Spleen (tissue), 11 donors: ENCODE measurements around the gene SERPINH1. TPM values are rescaled to one million over a fixed set of nuclear protein-coding genes. Genes with fewer than 3 reads are reported as not detected.

Experiments
- DNase-seq: peaks from one replicate; pipeline ENCODE4 v3.0.0-alpha.2; 2020
- H3K27ac ChIP-seq, 8 donors: fragments of 200-600 bp; sonication (generic) in 7 of 8; 1 replicate in 4 of 8; 2 replicates in 4 of 8; pipeline versions ENCODE4 v1.5.0 to v1.8.0; 2016 to 2021; ENCODE audit warnings: inconsistent platforms in 4 of 8, mild to moderate bottlenecking in 4 of 8, moderate library complexity in 1 of 8
- H3K27me3 ChIP-seq, 7 donors: fragments of 200-600 bp; sonication (generic) in 6 of 7; replicated peaks in 1 of 7; 1 replicate in 4 of 7; 2 replicates in 3 of 7; pipeline versions ENCODE4 v1.5.0 to v1.8.0; 2016 to 2021; ENCODE audit warnings: inconsistent platforms in 3 of 7, mild to moderate bottlenecking in 1 of 7
- H3K36me3 ChIP-seq, 6 donors: fragments of 200-600 bp; sonication (generic) in 5 of 6; 1 replicate in 4 of 6; 2 replicates in 2 of 6; pipeline versions ENCODE4 v1.5.0 to v1.8.0; 2016 to 2021; ENCODE audit warnings: inconsistent platforms in 2 of 6
- H3K4me1 ChIP-seq, 6 donors: fragments of 200-600 bp; sonication (generic) in 5 of 6; 1 replicate in 3 of 6; 2 replicates in 3 of 6; pipeline versions ENCODE4 v1.5.0 to v1.8.0; 2016 to 2021; ENCODE audit warnings: inconsistent platforms in 3 of 6
- H3K4me3 ChIP-seq, 8 donors: fragments of 200-600 bp; sonication (generic) in 7 of 8; 1 replicate in 4 of 8; 2 replicates in 4 of 8; pipeline versions ENCODE4 v1.5.0 to v1.8.0; 2016 to 2021; ENCODE audit warnings: inconsistent platforms in 4 of 8, mild to moderate bottlenecking in 4 of 8, moderate library complexity in 2 of 8
- H3K9me3 ChIP-seq, 8 donors: fragments of 200-600 bp; sonication (generic) in 7 of 8; 1 replicate in 4 of 8; 2 replicates in 4 of 8; pipeline versions ENCODE4 v1.5.0 to v1.8.0; 2016 to 2021; ENCODE audit warnings: inconsistent platforms in 4 of 8
- POLR2A ChIP-seq, 3 donors: fragments of 450-650 bp; IDR thresholded peaks; one replicate each; pipeline ENCODE4 v1.5.1; 2017; ENCODE audit warnings: antibody characterized with exemption in 3 of 3, mild to moderate bottlenecking in 1 of 3
- POLR2AphosphoS5 ChIP-seq, 3 donors: sonication (generic); formaldehyde crosslinking; IDR thresholded peaks; one replicate each; pipeline ENCODE4 v1.5.1; 2017; ENCODE audit warnings: antibody characterized with exemption in 3 of 3
- WGBS, 5 donors: extraction: QIAGEN DNeasy Blood & Tissue Kit in 3 of 5; methylation state at CpG; one replicate each; pipeline versions ENCODE4 v1.1.5 to v1.1.7; 2013 to 2018; 5-methylcytosine and 5-hydroxymethylcytosine counted together
- intact Hi-C: fragments of 100-400 bp; cut with DNase I; formaldehyde crosslinking; loops from one replicate; pipeline ENCODE4 v1.15.0; 2023; ENCODE audit warnings: low total_unique reads
- polyA plus RNA-seq, 3 donors: library from polyadenylated mRNA; stranded (reverse); fragments of 200-250 nt; gene quantifications; one replicate each; pipeline ENCODE4 v1.2.1, GENCODE V29; 2013
- total RNA-seq, 7 donors: library from RNA; depleted of rRNA in 3 of 7; stranded (reverse); fragments of >200 nt in 3 of 7; fragmentation: NEBNext Ultra II Directional in 4 of 7; extraction: Animal tissue kit (Norgen Biotek cat#: 25700) in 4 of 7; gene quantifications; one replicate each; pipeline versions ENCODE4 v1.1.0 to v1.2.1, GENCODE V29; 2016 to 2021
- TF ChIP-seq, protein P1 (sequence below), 11 experiments: fragments of 200-600 bp in 7 of 11; fragments of 450-650 bp in 4 of 11; sonication (generic) in 4 of 11; IDR thresholded peaks in 8 of 11; conservative IDR thresholded peaks in 3 of 11; 1 replicate in 7 of 11; 2 replicates in 4 of 11; pipeline versions ENCODE4 v1.4.0 to v1.8.0; 2016 to 2021; ENCODE audit warnings: antibody characterized with exemption in 11 of 11, inconsistent platforms in 4 of 11, mild to moderate bottlenecking in 1 of 11
- donor health status: healthy with polysubstance abuse.
- donor health status: DM: no; HTN: no; CAD: no; lungs with moderate emphysema.
- donor health status: DM: no; HTN: no; CAD: no.
- donor health status: Bipolar disorder and iron deficiency.
- donor health status: healthy.
- donor health status: DM: no; HTN: no; CAD: no.
- donor health status: DM: yes; HTN: yes; CAD: no.

SERPINH1 gene
- total and polyA plus RNA-seq, 10 donors: 19.0 to 145 (median 69.4) TPM

DNA sequence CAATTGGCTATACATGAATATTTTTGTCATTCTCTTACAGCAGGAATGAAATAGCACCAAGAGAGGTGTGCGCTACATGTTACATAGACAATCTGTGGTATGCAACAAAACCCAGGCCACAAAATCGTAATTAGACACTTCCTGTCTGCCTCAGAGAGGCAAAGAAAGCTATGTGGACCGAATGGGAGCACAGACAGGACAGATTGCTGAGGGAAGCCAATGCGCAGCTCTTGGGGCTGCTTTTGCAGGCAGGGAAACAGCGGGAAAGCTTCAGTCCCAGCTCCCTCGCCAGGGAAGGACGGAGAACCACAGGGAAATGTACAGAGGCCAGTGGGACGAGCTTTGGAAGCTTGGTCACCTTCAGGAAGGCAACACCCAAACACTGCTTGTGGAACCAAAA, 40.9 kb downstream of the SERPINH1 start:
- no peak overlapping the region for H3K4me3 ChIP-seq
- DNase-seq: no peak
- no peak overlapping the region for H3K27ac ChIP-seq
- no peaks in the 10 kb centered on the region for H3K9me3 ChIP-seq
- intact Hi-C loops: no loop called here
- peaks cover 0 to 9% (median 0%) of the 10 kb centered on the region in 6 donors for H3K4me1 ChIP-seq
- TF ChIP-seq POLR2A (IDR thresholded peaks at IDR 0.05): no peak
- TF ChIP-seq POLR2AphosphoS5 (IDR thresholded peaks at IDR 0.05): no peak
- TF ChIP-seq, protein P1, sequence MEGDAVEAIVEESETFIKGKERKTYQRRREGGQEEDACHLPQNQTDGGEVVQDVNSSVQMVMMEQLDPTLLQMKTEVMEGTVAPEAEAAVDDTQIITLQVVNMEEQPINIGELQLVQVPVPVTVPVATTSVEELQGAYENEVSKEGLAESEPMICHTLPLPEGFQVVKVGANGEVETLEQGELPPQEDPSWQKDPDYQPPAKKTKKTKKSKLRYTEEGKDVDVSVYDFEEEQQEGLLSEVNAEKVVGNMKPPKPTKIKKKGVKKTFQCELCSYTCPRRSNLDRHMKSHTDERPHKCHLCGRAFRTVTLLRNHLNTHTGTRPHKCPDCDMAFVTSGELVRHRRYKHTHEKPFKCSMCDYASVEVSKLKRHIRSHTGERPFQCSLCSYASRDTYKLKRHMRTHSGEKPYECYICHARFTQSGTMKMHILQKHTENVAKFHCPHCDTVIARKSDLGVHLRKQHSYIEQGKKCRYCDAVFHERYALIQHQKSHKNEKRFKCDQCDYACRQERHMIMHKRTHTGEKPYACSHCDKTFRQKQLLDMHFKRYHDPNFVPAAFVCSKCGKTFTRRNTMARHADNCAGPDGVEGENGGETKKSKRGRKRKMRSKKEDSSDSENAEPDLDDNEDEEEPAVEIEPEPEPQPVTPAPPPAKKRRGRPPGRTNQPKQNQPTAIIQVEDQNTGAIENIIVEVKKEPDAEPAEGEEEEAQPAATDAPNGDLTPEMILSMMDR (IDR thresholded peaks at IDR 0.05 in 8 of 11, conservative IDR thresholded peaks at IDR 0.05 in 3 of 11): no peak
- peaks cover 0 to 10% (median 0%) of the 10 kb centered on the region in 7 donors for H3K27me3 ChIP-seq
- WGBS, 5 donors: 72 to 77% (median 73%) methylated on average over 8 of the region's 8 CpGs
- H3K36me3 ChIP-seq: no peaks in the 10 kb centered on the region

DNA sequence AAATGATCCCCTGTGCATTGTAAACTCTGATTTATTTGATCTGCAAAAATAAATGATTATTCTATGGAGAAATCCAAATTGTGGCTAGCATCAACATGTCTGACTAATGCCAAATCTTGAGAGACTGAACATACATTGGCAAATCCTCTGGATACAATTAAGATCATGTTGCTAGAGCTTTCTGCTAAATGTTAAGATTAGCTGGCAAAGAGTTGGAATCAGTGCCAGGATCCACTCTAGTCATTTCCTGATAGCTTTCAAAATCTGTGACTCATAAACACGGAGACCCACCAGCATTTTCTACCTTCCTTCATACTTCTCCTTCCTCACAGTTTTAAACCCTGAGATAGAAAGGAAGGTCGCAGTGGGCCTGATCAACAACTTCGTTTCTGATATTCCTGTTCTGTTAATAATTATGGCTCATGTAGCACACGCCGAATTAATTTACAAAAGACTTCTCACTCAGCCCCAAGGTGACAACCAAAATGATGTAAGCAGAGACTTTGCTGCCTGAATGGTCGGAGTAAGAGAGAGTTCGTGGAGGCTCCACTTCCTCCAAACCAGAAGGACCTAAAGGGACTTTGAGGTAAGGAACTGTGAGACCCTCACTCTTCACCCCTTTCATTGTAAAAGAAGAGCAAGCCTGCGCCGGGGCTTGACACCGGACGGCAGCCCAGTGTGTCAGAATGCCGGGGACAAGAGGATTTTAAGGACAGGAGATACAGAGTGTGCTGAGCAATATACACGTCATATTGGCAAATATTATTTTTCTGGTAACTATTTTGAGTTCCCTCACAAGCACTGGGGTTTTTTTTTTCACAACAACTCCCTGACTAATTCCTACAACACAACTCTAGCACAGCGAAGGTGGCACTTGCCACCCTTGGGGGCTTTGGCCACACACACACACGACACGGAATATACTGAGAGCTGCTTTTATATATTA, 42.0 kb downstream of the SERPINH1 start:
- no peaks in the 10 kb centered on the region for H3K9me3 ChIP-seq
- intact Hi-C loops: no loop called here
- H3K36me3 ChIP-seq: no peaks in the 10 kb centered on the region
- WGBS, 5 donors: 78 to 87% (median 80%) methylated on average over 16 of the region's 16 CpGs
- H3K4me1 ChIP-seq: peaks cover 0 to 9% (median 0%) of the 10 kb centered on the region in 6 donors
- no peak overlapping the region for H3K27ac ChIP-seq
- TF ChIP-seq POLR2AphosphoS5 (IDR thresholded peaks at IDR 0.05): no peak
- TF ChIP-seq POLR2A (IDR thresholded peaks at IDR 0.05): no peak
- TF ChIP-seq, protein P1 (IDR thresholded peaks at IDR 0.05 in 8 of 11, conservative IDR thresholded peaks at IDR 0.05 in 3 of 11): no peak
- no peak overlapping the region for H3K4me3 ChIP-seq
- no peak for DNase-seq
- H3K27me3 ChIP-seq: peaks cover 0 to 10% (median 0%) of the 10 kb centered on the region in 7 donors

DNA sequence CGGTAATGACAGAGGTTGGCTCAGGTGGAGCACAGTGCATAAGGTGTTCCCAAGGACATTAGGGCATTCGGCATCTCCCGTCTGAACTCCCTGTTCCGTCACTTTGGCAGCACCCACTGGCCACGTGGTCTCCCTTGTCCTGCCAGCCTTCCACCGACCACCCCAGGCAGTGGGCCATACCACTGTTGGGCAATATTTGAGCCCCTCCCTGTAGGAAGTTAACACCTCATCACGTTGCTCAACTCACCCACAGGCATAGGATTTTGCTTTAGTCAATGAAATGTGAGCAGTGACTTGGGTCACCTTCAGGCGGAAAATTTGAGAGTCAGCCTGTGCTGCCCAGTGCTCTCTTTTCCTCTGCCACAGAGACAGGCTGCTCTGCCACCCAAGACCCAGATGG, 44.0 kb downstream of the SERPINH1 start:
- no peak overlapping the region for H3K4me3 ChIP-seq
- no peak overlapping the region for H3K27ac ChIP-seq
- peaks cover 0 to 10% (median 0%) of the 10 kb centered on the region in 7 donors for H3K27me3 ChIP-seq
- 73 to 91% (median 82%) methylated on average over 8 of the region's 8 CpGs for WGBS, 5 donors
- no peak for DNase-seq
- TF ChIP-seq POLR2AphosphoS5 (IDR thresholded peaks at IDR 0.05): no peak
- no peak for TF ChIP-seq POLR2A (IDR thresholded peaks at IDR 0.05)
- TF ChIP-seq, protein P1 (IDR thresholded peaks at IDR 0.05 in 8 of 11, conservative IDR thresholded peaks at IDR 0.05 in 3 of 11): no peak
- H3K36me3 ChIP-seq: no peaks in the 10 kb centered on the region
- H3K9me3 ChIP-seq: no peaks in the 10 kb centered on the region
- peaks cover 0 to 9% (median 0%) of the 10 kb centered on the region in 6 donors for H3K4me1 ChIP-seq
- intact Hi-C loops: no loop called here

DNA sequence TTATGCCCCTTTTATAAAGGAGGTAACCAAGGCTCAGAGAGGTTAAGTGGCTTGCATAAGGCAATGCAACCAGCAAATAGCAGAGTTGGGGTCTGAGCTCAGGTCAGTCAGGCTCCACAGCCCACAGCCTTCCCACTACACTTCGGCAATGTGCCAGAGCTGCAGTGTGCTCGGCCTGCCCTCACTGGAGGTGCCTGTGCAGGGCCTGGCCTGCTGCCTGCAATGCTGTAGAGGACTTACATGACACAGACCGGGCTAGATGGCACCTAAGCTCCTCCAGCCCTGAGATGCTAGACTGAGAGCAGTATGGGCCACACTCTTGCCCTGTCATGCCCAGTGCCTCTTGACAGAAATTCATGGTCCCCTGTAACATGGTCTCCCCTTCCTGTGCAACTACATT, 49.8 kb downstream of the SERPINH1 start:
- Histone ChIP-seq H3K9me3 (no peaks in the 10 kb centered on the region), H3K4me3 (no peak overlapping the region), H3K36me3 (no peaks in the 10 kb centered on the region), H3K27ac (no peak overlapping the region), H3K4me1 (no peaks in the 10 kb centered on the region), H3K27me3 (no peaks in the 10 kb centered on the region)
- DNase-seq: no peak
- TF ChIP-seq, protein P1 (IDR thresholded peaks at IDR 0.05 in 8 of 11, conservative IDR thresholded peaks at IDR 0.05 in 3 of 11): no peak
- TF ChIP-seq POLR2AphosphoS5 (IDR thresholded peaks at IDR 0.05): no peak
- TF ChIP-seq POLR2A (IDR thresholded peaks at IDR 0.05): no peak
- WGBS, 5 donors: 71 to 93% (median 83%) methylated on average over 3 of the region's 3 CpGs
- intact Hi-C loops: no loop called here
